CD4-positive, alpha-beta T cell treated with Interleukin-15 for 1 hour (primary cell): Measurements from ENCODE around the gene NEUROG1.
"Not testable (repeated sequence)": the region's sequence is repeated elsewhere in the genome, so short reads cannot be mapped to it uniquely, and the experiment has no call there.

Source experiments
- DNase-seq: peaks from one replicate; pipeline ENCODE4 v3.0.0-alpha.2; 2020

The NEUROG1 gene

GRCh38 chr5:135534609-135535419 is 950 bp downstream of the NEUROG1 start:
- no peak for DNase-seq

GRCh38 chr5:135533794-135534193 is 2.0 kb downstream of the NEUROG1 start:
- no peak for DNase-seq

DNA sequence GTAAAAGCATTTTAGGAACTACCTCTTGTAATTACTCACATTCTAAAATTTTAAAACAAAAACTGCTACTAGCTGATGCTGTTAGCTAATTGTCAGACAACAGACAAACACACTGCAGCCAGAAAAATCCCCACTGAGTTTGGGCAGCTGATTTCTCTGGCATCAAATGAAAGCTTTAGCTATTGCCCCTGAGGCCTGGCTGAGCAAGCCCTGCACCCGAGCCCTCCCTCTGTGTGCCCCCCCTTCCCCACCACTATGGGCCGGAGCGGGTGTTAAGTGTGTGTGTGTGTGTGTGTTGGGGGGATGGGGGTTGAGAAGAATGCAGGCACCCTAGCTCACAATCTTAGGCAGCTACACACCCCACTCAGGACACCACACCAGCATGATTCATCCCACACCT is 2.4 kb downstream of the NEUROG1 start:
- DNase-seq: no peak

GRCh38 chr5:135529576-135529975 is 6.2 kb downstream of the NEUROG1 start:
- not testable (repeated sequence) for DNase-seq

DNA sequence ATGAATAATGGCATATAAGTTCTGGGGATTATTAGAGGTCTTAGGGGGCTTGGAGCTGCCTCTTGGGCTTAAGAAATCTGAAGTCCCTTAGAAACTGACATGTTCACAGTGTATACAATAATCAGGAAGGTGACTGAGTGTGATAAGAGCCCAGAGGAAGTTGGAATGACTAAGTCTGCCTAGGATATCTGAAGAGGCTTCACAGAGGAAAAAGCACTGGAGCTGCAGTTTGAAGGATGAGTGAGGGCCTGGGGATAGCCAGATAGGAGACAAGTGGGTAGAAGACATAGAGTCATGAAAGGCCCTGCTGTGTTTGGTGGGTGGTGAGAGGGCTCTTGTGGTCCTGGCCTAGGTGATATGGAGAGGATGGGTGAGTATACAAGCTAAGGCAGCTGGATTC is 8.8 kb downstream of the NEUROG1 start:
- no peak for DNase-seq

DNA sequence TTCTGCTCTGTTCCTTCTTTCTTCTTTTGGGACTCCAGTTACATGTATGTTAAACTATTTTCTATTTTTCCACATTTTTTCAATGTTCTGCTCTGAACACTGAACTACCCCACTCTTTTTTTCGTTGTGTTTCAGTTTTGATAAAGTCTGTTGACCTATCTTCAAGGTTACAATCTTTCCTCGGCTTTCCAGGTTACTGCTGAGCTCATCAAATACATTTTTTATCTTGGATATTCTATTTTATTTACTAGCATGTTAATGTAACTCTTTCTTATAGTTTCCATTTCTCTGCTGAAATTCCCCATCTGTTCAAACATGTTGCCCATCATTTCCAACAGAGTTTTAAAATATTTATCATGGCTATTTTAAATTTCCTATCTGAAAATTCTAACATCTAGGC is 13.8 kb downstream of the NEUROG1 start:
- no peak for DNase-seq

GRCh38 chr5:135517631-135518030 is 18.1 kb downstream of the NEUROG1 start:
- no peak for DNase-seq

GRCh38 chr5:135514116-135514515 is 21.6 kb downstream of the NEUROG1 start:
- no peak for DNase-seq

- DNase-seq: no peak
Observed at GRCh38 chr5:135511761-135512575, 23.8 kb downstream of the NEUROG1 start.

GRCh38 chr5:135509995-135510394 is 25.8 kb downstream of the NEUROG1 start:
- DNase-seq: no peak

DNA sequence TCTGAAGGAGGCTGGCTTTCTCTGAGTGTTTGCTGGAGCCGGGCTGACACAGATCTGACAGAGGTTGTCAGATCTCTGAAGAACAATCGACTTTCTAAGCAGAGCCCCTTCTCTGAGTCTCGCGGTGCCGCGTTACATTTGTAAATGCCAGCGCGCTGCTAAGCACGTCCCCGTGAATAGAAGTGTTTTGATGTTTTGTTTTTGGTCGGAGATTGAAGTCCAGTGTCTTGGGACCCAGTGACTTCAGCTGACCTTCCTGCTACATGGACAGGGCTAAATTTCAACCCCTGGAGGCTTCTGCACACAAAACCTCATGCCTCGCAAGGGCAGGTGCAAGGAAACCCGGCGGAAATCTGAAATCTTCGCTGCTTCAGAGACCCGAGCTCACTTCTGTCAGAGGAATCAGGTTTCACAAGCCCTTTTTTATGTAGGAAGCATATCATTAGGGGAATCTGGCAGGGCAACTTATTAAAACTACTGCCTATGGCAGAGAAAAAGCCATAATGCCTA is 27.2 kb downstream of the NEUROG1 start:
- no peak for DNase-seq

DNA sequence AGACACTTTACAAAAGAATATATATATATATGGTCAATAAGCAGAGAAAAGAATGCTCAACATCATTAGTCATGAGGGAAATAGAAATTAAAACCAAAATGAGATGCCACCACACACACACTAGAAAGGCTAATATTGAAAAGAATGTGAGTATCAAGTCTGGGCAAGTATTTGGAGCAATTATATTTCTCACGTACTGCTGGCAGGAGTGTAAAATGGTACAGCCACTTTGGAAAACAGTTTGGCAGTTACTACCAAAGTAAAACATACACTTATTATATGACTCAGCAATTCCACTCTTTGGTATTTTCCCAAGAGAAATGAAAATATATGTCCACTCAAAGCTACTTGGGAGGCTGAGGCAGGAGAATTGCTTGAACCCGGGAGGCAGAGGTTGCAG is 29.8 kb downstream of the NEUROG1 start:
- no peak for DNase-seq

DNA sequence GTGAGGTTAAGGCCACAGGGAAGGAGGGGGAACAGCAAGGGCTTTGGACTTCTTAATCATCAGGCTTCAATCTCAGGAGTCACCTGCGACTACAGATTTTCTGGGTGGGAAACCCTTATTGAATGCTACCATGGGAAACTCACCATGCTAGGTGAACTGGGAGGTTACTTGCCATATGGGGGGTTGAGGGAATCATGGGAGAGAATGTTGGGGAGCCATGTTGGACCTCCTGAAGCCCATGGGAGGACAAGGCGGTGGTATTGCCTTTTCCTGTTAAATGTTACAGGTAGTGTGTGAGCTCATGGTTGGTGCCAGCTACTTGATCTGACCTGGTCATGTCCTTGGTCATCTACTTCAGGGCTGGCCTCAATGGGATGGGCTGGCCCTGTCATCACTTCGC is 31.4 kb downstream of the NEUROG1 start:
- no peak for DNase-seq

DNA sequence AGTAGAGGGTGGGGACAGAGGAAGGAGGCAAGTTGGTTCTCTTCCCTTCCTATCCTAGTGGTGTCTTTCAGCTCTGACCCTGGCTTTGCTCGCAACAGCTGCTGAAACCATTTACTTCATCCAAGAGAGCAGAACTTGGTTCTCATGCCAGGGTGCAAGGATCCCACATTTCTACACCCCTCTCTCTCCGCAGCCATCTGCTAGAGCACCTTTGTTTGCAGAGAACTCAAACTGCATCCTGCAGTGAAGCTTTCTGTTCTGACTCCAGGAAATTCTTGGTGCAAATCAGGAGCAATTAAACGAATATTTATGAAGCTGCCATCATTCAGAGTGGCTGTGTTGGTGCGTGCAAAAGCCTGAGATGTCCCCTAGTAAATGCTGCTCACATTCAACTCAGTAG is 31.9 kb downstream of the NEUROG1 start:
- DNase-seq: no peak

DNA sequence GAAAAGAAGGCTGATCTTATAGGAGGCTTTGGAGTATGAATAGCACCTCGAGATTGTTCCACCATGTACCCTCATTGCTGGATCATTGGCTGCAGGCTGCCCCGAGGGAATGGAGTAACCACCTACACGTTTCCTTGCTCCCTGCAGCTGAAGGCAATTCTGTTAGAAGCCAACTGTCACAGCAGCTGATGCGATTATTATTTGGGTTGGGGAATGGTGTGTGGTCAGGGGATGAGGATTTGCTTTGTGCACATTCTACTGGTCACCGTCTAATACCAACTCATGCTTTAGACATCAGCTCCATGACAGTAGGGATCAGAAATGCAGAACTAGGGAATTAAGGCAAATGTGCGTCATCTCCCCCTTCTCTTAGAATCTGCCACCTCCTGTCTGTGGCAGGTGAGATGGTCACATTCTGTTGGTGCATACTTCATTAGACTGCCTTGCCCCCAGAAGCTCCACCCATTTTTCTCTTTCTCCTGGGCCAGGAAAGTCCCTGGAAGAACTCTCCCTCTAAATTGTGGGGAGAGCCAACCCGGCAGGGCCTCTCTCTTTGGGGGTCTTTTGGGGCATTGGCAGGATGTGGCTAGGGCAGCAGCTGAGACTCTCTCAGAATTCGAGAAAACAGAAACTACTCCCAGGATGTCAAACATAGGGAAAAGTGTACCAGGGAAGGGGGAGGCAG is 32.8 kb downstream of the NEUROG1 start:
- DNase-seq: no peak

DNA sequence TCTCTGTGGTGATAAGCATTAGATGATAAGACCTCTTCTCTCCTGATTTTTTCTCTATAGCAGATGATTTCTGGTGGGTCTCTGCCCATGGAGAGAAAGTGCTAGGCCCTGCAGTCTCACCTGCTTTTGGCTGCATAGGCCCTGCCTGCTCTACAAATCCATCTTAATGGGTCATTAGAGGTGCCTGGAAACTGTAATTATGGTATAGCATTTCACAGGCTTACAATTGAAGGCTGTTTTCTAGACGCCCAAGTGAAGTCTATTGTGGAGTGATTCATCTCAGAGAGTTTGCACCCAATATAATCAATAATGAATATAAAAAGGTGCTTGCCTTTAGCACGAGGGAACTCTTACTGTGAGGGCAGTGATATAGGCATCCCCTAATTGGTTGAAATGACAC is 33.8 kb downstream of the NEUROG1 start:
- no peak for DNase-seq

DNA sequence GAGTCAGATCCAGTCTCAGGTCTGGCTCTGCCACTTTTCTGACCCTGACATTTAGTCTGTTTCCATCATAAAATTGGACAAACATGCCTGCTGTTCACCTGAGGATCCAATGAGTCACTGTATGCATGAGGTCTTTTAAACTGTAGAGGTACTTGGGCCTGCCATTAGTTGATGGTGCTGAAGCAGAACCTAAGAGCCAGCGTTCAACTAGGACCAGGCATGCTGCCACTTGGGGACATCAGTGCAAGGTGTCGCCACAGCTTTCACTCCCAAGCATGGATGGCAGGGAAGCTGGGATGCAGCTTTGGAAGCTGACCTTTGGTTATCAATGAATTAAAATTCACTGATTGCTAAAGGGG is 37.1 kb downstream of the NEUROG1 start:
- DNase-seq: no peak

GRCh38 chr5:135497971-135498636 is 37.7 kb downstream of the NEUROG1 start:
- DNase-seq: no peak

- DNase-seq: not testable (repeated sequence)
Observed at GRCh38 chr5:135495531-135495930, 40.2 kb downstream of the NEUROG1 start.

DNA sequence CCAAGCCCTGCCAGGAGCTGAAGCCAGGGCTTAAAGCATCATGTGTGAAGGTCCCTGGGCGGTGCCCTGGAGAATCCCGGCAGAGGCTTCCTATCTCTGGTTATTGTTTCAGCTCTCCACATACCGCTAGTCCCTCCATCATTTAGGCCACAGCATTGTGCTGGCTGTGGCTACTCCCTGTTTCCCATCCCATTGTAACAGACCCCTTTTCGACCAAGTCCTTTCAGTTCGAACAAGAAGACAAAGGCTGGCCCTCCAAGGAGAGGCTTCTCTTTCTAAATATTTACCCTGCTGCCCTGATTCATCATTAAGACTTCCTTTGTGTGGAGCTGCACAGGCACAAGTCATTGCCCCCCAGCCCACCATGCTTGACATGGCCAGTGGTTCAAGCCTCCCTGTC is 41.6 kb downstream of the NEUROG1 start:
- no peak for DNase-seq

DNA sequence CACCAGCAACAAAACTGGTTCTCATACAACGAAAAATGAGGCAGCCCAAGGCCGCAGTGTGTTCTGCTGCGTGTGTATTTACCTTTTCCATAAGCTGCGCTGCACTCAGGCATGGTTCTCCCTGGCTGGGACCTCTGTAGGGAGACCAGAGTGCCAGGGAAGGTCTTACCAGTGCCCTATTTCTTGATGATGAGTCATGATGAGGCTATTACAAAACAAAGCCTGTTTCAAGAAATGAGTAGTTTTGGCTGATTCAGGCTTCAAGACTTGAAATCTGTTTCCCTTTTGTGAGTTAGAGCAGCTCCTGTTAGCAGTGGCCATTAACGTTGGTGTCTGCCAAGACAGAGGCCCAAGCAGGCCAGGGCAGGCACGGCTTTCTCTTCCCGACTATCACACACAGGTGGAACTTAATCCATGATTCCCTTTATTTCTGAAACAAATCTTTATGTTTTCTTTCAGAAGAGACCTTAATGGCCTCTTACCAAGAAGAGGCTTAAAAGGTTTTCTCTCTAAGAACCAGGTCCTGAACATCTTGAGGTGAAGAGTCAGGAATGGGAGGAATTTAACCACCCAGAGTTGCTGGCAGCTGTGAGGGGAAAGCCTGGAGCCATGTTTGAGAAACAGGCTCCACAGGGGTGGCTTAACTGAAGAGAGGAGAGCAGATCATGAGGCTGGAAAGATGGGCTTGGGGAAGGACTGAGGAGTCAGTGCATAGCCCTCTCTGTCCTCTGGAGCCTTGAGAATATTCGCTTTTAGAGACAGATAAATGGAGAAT is 42.2 kb downstream of the NEUROG1 start:
- no peak for DNase-seq

DNA sequence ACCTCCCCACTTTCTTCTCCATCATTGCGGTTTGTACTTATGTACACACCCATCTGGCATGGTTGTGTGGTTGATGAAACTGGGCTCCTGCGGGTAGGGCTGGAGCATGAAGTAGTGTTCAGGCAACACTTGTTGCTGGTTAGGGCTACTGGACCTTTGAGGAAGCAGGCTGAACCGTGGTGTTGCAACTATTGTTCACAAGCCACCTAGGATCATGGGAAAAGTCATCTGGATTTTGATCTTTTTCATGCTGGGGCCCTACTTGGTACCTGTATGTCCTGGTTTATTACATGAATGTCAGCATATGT is 43.5 kb downstream of the NEUROG1 start:
- DNase-seq: no peak
